ENCODE data around the gene TMEM92.

TMEM92 gene

GRCh38 chr17:50256826-50257618, 17.2 kb upstream of the TMEM92 start:
- in situ Hi-C loops (cut with HindIII; ENCODE audit: low sequenced_read_pairs): no loop called here
- H3K4me3 ChIP-seq (ENCODE audit: low read depth, low read length): no peak overlapping the region
- no peak for TF ChIP-seq CTCF (IDR thresholded peaks at IDR 0.05; ENCODE audit: low read depth, low read length)
- DNase-seq (ENCODE audit: low read depth, low spot score): no peak

DNA sequence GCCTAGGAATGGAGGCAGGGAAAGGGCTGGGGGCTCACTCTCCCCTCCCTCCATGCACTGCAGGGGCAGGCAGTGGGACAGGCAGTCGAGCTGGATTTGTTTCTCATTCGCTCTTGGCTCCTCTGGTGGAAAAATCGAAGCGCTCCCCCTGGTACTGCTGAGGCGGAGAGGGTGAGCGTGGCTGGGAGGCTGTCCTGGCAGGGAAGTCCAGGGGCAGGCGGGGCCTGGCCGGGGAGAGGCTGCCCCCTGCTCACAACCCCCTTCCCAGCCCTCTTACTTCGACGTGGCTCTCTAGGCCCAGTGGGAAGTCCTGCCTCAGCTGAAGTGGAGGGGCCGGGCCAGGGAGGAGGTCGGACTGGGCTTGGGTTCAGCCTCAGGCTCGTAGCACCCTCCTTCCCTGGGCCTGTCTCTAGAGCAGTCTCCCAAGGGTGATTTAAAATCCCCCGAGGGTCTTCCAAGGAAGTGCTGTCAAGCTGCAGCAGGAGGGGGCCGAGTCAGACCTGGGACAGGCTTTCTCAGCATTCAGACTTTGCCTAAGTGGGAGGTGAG, 16.5 kb upstream of the TMEM92 start:
- in situ Hi-C loops (cut with HindIII; ENCODE audit: low sequenced_read_pairs): no loop called here

GRCh38 chr17:50258647-50259476, 15.4 kb upstream of the TMEM92 start:
- peak; percentile 50 for DNase-seq (ENCODE audit: low read depth, low spot score)
- no peak overlapping the region for H3K4me3 ChIP-seq (ENCODE audit: low read depth, low read length)
- in situ Hi-C loops (cut with HindIII; ENCODE audit: low sequenced_read_pairs): no loop called here
- no peak for TF ChIP-seq CTCF (IDR thresholded peaks at IDR 0.05; ENCODE audit: low read depth, low read length)

More for the DNA sequence above, 16.5 kb upstream of the TMEM92 start:
- H3K4me3 ChIP-seq (ENCODE audit: low read depth, low read length): no peak overlapping the region
- no peak for TF ChIP-seq CTCF (IDR thresholded peaks at IDR 0.05; ENCODE audit: low read depth, low read length)
- DNase-seq (ENCODE audit: low read depth, low spot score): no peak

- no peak for DNase-seq (ENCODE audit: low read depth, low spot score)
Observed at GRCh38 chr17:50259477-50260324, 14.6 kb upstream of the TMEM92 start.

DNA sequence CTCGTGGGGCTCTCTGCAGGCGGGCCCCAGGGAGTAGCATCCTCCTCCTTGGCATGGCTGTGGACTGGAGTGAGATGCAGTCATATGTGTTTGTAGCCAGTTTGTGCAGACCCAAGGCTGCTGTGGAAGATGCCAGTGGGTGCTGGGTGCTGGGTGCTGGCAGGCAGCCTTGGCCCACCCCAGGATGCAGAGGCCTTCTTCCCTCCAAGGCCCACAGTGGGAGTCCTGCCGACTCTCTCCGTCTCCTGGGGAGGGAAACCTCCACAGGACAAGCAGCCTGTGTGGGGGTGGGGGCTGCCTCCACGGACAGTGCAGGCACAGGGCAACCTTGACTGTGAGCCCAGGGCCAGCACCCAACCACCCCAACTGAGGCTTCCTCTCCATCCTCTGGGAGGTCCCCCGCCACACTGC, 13.8 kb upstream of the TMEM92 start:
- DNase-seq (ENCODE audit: low read depth, low spot score): no peak
- H3K4me3 ChIP-seq (ENCODE audit: low read depth, low read length): no peak overlapping the region
- in situ Hi-C loops (cut with HindIII; ENCODE audit: low sequenced_read_pairs): no loop called here
- no peak for TF ChIP-seq CTCF (IDR thresholded peaks at IDR 0.05; ENCODE audit: low read depth, low read length)

More at GRCh38 chr17:50259477-50260324, 14.6 kb upstream of the TMEM92 start:
- no peak overlapping the region for H3K4me3 ChIP-seq (ENCODE audit: low read depth, low read length)
- no peak for TF ChIP-seq CTCF (IDR thresholded peaks at IDR 0.05; ENCODE audit: low read depth, low read length)
- in situ Hi-C loops (cut with HindIII; ENCODE audit: low sequenced_read_pairs): no loop called here

Measured in astrocyte of the spinal cord (primary cell).